NCI-H446 (cell line): ENCODE measurements around the gene PRMT7.

Experiments
- DNase-seq, 2 experiments: peaks; one replicate each; lab custom pipeline; 2025; lab: John Stamatoyannopoulos, UW

The PRMT7 gene

DNA sequence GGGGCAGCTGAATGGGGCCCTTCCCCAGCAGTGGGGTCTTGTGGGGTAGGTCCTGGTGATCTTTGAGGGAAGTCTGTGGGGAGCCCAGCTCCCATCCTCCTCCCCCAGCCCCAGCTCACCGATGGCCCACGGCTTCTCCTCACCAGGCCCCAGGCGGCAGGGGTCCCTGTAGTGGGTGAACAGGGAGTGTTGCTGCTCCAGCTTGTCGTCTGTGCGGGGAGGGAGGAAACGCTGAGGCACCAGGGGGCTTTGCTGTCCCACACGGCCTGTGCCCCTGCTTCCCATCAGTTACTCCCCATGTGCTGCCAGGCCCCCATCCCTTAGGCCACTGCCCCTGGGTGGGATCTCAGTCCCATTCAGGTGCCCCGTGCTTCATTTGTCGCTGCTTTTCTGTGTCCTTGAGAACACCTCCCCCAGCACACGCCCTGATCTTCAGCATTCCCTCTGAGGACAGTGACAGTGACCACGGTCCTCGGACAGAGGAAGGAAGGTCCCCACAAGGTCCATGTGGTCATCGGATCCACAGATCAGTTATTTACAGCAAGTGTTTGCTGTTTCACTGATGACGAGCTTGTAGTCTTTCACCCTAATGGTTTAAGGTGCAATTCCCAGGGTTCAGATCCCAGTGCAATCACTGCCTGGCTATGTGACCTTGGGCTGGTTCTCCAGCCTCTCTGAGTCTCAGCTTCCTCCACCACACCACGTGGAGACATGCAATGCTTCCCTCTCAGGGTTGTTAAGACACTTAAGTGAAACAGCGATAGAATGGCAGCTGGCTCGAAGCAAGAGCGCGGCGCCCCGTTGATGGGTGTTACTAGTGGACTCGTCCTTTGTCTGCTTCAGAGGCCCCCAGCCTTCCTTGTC lies 53.1 kb downstream of the PRMT7 start:
- DNase-seq: no peak

DNA sequence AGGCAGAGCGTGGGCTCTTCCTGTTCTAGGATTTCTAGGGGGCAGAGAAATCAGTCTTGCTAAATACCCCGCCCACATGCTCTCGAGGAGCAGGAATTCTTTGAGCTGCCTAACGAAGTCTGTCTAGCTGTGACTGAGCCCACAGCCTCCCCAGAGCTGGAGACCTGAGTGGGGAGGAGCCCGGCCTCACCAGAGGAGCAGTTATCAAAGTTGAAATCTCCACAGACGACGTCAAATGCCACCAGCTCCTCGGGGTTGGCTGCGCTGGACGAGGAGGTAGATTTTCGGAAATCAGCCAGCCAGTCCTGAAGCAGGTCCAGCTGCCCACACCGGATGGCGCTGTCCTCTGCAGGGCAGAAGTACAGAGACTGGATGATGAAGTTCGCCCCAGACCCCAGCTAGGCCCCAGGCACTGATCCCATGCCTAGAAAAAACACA lies 53.8 kb downstream of the PRMT7 start:
- no peak for DNase-seq

DNA sequence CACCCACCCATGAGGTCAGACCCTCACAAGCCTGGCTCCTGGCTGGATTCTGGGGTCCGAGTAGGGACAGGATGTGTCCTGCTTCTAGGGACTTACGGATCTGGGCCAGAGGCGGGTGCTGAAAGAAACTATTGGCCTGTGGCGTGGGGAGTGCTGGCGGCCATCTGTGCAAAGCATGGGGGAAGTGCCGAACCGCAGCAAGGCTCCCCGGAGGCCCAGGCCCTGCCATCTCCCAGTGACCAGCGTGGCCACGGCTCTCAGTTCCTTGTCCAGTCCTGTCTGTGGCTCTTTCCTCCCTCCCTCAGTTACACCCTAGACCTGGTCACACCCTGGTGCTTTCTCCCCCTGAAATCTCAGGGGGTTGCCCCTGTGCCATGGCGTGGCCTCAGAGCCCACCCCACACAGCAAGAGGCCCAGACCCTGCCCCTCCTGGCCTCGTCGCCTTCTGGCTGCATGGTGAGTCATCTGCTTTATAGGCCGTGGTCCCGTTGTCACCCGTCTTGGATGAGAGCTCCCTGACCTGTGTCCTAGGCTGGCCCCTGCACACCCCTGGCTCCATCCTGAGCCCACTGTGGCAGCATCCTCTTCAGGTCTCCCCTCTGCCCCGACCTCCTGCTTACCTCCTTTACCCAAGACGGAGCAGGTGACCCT lies 54.5 kb downstream of the PRMT7 start:
- no peak for DNase-seq

DNA sequence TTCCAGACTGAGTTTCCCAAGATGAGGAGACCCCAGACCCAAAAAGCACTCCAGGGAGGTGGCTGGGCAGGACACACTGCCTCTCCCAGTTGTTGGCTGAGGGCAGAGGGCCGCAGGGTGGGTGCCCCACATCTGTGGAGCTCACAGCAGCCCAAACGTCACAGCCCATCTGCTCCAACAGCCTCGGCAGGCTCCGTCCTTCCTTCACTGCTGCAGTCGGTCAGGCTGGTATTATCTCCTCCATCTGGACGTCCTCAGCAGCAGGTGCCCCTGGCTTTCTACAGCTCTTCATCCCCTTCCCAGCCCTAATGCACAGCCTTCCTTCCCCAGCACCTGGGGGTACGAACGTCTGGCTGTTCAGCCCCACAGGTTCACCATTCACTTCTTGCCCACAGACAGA lies 55.2 kb downstream of the PRMT7 start:
- no peak for DNase-seq

DNA sequence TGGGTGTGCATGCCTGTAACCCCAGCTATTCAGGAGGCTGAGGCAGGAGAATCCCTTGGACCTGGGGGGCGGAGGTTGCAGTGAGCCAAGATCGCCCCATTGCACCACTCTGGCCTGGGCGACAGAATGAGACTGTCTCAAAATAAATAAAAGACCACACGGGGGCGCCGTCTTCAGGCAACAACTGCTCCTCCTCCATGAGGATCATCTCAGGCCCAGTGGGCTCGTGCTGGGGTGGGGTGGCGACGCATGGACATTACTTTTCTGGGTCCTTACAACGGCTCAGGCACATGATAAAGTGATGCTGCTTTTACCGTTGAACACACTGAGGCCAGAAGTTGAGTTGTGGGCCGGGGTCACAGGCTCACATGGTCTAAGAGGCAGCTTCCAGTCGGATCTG lies 56.2 kb downstream of the PRMT7 start:
- no peak for DNase-seq

DNA sequence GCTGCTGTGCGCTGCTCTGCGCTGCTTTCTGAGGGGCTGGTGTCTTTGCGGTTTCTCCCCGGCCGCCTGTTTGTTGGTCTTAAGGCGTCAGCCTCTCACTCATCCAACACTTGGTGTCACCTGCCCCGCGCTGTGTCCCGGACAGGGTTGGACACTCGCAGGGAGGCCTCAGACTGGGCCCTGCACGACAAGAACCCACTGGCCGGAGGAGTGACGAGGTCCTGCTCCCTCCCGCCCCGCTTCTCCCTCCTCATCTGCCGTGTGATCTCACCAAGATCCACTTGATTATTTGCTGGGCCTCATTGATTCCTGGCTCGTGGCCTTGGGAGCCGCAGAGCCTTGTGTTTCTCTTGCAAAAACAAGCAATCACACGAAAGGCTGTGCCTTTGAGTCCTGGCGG lies 56.6 kb downstream of the PRMT7 start:
- no peak for DNase-seq

DNA sequence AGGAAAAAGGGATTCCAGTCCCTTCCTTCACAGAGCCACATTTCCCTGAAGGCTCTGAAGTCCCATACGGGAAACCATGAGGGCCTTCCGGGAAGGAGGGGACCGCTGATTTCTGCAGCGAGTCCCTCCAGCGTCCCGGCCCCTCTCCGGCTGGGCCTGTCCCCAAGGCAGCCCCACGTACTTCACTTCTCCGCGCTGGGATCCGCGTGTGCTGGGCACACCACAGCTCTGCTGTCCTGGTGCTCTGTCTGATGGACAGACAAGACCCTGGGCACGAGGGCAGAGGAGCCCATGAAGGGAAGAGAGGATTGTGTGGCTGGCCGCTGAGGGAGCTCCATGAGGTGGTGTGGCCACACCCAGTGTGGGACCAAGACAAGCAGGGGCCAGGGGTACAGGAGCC lies 57.1 kb downstream of the PRMT7 start:
- DNase-seq: no peak

DNA sequence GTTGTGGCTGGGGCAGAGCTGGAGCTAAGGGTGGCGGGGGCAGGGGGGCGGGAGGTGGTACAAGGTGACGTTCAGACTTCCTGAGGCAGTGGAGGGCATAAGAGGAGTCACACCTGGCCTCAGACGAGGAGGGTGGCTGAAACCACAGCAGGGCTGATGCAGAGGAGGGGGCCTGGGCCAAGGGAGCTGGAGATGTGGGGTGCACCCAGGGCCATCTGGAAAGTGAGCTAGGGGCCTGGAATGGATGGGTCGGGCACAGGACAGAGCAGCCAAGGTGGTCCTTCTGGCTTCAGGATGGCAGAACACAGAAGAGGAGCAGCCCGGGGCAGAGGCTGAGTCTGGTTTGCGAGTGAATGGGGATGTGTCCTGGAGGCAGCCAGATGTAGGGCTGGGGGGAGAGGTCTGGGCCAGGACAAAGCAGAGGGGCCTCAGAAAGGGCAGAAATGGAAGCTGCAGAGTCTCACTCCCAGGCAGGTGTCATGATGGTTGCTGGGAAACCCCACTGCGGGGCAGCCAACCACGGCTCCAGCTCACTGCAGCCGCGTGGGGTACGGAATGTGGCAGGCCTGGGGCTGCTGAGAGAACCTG lies 57.6 kb downstream of the PRMT7 start:
- no peak for DNase-seq

DNA sequence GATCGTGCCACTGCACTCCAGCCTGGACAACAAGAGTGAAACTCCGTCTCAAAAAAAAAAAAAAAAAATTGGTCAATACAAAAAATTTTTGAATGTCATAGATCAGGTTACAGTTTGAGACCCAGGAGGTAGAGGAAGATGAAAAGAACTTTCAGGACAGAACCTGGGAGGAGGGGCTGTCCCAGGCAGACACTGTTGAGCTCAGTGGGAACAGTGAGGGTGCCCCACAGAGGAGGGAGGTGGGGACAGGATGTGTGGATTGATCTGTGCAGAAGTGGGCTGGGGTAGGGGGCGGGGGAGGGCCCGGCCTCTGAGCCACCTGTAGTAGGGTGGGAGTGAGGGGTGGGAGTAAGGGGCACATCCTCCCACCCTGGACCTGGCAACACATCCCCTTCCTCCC lies 58.3 kb downstream of the PRMT7 start:
- DNase-seq: no peak

DNA sequence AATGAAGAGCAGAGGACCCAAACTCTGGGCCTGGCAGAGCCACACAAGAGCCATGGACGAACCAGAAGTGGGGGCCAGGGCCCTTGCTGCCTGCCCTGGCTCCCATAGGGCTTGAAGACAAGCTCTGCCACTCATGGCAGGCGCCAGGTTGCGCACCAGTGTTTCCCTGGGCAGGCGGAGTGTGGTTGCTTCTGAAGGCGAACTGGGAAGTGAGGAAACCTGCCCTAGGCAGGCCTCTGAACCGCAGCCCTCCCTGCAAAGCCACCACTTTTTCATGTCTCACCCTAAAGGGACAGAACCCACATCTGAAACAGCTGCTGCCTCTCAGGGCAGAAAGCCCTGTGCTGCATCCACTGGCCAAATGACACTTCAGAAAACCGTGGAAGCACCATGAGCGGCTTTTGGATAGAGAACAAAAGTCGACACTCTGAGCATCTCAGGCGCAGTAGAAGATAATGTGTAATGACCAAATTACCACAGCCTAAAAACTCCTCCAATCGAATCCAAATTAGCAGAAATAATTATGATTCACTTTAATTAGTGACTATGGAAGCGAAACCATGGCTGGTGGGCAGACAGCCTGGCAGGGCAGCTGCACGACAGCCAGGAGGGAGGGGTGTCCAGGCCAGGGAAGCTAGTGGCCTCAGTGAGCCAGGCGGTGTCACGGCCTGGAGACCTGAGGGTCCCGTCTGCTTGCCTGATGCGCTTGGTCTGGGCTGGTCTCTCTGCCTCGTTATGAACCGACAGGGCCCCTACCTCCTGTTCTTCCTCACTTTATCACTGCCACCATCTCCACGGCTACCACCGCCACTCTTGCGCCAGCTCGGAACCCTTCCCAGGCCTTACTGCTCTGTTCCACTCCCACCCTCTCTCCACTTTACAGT lies 59.1 kb downstream of the PRMT7 start:
- no peak for DNase-seq

DNA sequence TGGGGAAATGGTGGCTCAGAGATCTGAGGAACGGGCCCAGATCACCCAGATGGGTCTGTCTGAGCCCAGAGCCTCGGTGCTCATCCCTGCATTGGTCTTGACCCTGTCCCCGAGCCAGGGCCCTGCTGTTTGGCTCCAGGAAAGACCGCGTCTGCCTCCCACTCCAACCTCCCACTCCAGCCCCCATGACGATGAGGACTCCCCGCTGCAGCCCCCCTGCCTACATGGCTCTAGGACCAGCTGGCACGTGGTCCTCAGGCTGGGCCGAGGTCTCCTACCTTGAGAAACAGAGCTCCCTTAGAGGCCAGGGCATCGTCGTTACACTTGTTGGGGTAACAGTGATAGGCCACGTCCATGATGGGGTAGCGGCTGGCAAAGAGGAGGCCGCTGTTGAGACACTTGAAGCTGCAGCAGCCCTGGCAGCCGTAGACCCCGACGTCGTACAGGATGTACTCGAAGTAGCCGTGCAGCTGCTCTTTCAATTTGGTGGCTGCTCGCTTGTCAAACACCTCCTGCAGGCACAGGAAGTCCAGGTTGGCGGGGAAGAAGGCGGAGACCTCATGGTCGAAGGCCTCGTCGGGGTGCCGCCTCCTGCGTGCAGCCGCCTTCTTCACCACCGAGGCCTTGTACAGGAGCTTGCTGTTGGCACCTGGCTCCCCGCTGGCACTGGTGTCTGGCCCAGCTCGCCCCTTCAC lies 59.9 kb downstream of the PRMT7 start:
- no peak for DNase-seq

DNA sequence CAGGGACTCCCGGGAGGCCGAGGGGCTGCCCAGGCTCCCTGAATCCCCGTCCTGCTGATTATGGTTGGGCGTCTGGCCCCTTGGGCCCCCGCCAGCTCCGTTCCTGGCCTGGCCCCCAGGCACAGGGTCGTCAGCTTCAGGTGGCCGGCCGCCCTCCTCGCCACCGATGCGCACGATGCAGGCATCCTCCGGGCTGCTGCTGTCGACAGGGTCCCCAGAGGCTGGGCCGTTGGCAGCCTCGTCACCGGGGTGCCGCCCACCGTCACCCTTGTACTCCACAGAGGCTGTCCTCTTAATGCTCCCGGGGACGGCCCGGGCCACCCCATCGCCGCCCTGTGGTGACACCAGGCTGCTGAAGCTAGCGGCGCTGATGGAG lies 60.4 kb downstream of the PRMT7 start:
- DNase-seq: no peak

DNA sequence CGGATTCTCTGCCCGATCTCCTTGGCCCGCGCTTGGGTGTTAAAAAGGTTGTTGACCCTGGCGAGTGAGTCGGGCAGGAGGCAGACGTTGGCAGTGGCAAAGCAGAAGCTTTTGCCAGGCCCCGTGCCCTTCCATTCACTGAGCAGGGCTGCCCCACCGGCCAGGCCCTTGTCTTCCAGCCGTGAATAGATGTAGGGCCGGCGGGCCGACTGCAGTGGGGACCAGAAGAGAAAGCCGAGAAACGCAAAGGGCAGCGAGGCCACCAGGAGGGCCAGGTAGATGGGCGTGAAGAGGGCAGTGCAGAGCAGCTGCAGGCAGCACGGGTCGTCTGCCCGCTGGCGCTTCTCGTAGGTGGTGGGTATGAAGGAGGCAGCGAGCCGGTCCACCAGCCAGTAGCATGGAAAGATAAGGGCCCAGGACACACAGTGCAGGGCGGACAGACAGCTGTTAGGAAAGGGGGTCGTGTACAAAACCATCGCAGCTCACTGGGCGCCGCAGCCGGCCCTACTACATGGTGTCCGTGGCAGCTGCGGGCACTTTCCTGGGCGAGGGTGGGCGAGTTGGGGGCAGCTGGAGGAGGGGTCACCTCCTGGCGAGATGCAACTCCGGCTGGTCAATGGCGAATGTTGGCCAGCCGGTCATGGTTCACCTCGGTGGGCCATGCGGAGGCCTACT lies 61.0 kb downstream of the PRMT7 start:
- DNase-seq: no peak

DNA sequence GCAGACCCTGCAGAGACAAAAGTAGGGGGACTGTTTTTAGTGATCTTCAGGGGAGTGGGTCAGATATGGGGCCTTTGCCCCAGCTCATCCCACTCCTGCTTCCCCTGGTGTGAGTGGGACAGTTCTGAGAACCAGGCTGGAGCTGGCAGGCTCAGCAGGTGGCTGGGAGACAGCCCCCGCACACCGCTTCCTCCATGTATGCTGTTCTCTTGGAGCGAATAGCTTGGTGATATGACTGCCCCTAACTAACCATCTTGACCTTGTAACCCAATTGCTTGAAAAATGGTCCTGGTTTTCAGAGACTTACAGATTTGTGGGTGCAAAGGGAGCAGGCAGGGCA lies 61.5 kb downstream of the PRMT7 start:
- no peak for DNase-seq

DNA sequence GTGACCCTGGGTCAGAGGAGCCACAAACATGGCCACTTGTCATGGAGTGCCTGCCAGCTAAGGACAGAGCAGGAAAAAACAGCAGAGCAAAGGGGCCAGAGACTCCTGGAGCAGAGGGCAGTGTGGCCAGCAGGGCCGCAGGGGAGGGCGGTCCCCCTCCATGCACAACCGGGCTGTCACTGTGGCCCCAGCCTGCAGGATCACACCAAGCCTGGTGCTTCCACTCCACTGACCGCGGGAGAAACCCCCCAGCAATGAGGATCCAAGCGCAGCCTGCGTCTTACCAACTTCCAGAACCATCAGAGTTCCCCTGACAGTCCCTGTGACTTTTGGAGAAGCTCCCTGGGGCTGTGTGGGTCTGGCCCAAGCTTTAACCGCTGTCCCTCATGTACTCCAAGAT lies 62.0 kb downstream of the PRMT7 start:
- no peak for DNase-seq

DNA sequence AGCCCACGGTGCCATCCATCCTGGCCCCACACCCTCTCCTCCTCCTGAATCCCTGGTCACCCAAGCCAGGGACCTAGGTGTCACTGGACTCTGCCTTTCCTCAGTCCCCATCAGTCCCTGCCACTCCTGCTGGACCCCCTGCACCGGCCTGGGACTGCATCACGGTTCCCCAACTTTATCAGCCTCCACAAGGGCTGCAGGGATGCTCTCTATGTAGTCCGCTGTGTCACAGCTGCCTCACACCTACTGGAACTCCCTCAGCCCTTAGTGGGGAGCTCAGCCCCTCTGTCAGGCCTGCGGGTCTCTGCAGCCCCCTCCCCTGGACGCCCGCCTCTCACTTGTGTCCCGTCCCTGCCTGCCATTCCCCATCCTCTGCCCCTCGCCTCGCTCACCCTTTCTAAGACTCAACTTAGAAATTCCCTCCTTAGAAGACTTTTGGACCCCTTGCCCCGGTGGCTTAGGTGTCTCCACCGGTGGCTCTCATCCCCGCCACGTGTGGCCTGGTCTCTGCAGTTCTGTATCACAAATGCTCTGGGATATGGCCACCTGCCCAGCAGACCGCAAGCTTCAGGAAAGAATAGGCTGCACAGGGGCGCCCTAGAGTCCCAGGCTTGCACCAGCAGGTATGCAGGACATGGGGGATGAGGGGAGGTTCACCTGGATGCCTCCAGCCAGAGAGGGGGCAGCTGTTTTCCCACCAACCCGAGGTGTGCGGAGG lies 62.9 kb downstream of the PRMT7 start:
- DNase-seq: no peak

DNA sequence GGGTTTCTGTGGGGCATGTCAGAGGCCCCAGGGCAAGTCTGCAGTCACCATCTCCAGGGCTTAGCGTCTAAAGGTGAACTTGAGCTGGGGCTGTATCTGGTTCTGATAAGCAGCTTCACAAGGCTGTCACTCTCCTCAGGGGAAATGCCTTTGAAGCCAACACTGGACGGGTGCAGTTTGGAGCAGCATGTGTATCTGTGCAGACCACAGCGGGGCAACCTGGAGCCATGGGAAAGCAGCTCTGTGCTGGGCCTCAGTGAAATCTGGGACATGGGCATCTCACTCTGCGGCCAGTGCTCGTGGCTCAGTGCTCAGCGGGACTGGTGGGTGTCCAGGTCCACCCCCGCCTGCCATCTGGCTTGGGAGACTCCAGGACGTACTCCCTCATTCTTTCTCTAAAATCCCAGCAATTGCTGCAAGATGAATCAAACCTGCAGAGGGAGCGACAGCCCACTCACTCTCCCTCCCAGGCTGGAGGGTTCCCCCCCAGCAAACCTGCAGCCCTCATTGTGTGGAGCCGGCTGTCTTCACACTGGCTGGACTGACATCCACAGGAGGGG lies 63.5 kb downstream of the PRMT7 start:
- DNase-seq: no peak

DNA sequence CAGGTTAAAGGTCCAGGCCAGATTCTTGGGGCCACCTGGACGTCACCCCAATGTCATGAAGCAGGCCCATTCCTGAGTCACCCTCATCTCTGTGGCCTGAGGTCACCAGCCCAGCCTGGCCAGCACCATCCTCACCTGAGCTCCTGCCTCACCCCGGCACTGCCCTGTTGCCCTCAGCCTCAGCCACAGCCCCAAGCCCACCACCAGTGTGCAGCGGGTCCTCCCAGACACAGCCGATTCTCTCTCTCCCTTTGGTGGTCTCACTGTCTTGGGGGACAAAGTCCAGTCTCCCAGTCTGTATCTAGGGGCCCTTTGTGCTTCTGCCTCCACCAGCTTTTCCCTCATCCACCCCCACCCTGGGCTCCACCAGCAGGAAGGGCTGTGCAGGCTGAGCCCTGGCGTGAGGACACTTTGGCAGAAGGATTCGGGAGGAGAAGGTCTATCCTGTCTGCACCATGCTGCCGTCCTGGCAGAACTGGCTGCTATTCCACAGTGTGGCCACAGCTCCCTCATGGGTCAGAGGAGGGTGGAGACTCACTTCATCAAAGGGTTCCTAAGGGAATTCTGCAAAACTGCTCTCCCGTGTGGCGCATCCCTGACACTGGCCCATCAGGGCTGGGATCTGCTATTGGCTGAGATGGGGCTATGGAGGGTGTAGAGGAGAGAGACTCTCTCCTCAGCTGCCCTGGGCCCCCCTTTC lies 64.3 kb downstream of the PRMT7 start:
- DNase-seq: no peak

DNA sequence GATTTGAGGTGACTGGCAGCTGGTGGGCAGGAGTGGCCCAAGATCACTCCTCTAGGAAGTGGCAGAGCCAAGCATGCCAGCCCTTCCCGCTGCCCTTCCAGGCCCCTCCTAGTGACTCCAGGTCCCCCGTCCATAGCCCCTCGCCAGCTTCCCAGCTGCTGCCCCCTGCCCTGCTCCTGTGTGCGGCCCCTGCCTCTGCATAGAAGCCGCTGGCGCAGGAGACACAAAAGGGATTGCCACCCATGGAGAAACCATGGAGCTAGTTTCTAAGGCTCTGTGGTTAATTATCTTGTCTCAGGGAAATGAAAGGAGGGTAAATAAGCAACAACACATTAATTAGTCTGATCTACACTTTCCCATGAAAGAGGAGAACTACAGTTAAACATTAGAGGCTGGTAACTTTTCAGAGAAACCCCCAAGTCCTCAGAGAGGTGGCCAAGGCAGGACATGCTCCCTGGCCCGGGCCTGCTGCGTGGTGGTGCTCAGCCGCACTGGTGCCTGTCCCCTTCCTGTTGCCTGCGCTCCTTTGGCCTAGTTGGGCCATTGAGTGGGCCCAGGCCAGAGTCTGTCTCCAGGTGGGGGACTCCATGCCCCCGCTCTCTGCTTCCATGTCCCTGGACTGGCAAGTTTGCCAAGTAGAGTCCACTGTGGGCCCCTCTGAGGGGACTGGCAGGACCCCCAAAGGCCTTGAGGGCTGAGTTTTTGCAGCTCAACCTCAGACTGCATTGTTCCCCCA lies 65.2 kb downstream of the PRMT7 start:
- no peak for DNase-seq
